Adrenal gland (tissue), 12 donors: ENCODE measurements around the gene SORBS2. TPM values are rescaled to one million over a fixed set of nuclear protein-coding genes. Genes with fewer than 3 reads are reported as not detected.
A peak's percentile ranks its signal among the peaks of the same experiment; 100 is the strongest.

ENCODE experiments used
- DNase-seq, 7 donors: peaks; one replicate each; pipeline ENCODE4 v3.0.0-alpha.2; 2019 to 2020
- H3K27ac ChIP-seq, 5 donors: fragments of 200-600 bp; sonication (generic) in 4 of 5; 1 replicate in 3 of 5; 2 replicates in 2 of 5; pipeline versions ENCODE4 v1.5.1 to v1.8.0; 2016 to 2020; ENCODE audit warnings: mild to moderate bottlenecking in 1 of 5
- H3K27me3 ChIP-seq: fragments of 200-600 bp; 2 replicates; pipeline ENCODE4 v1.8.0; 2021
- H3K36me3 ChIP-seq, 2 donors: fragments of 200-600 bp; replicated peaks in 1 of 2; 1 replicate in 1 of 2; 2 replicates in 1 of 2; pipeline versions ENCODE4 v1.5.1 to v1.8.0; 2018 to 2022
- H3K4me1 ChIP-seq, 2 donors: fragments of 200-600 bp; replicated peaks in 1 of 2; 1 replicate in 1 of 2; 2 replicates in 1 of 2; pipeline versions ENCODE4 v1.5.1 to v1.8.0; 2018 to 2021
- H3K4me3 ChIP-seq, 4 donors: fragments of 200-600 bp; sonication (generic) in 3 of 4; one replicate each; pipeline ENCODE4 v1.5.1; 2016 to 2018
- H3K9me3 ChIP-seq, 3 donors: fragments of 200-600 bp; sonication (generic) in 1 of 3; replicated peaks in 1 of 3; 1 replicate in 2 of 3; 2 replicates in 1 of 3; pipeline versions ENCODE4 v1.5.1 to v1.8.0; 2016 to 2021
- CTCF ChIP-seq, 6 experiments: fragments of 450-650 bp in 4 of 6; fragments of 200-600 bp in 2 of 6; sonication (generic) in 1 of 6; IDR thresholded peaks; 1 replicate in 5 of 6; 2 replicates in 1 of 6; pipeline versions ENCODE4 v1.5.1 to v1.8.0; 2016 to 2021; ENCODE audit warnings: antibody characterized with exemption in 6 of 6, mild to moderate bottlenecking in 2 of 6, moderate library complexity in 1 of 6
- POLR2A ChIP-seq, 2 donors: fragments of 450-650 bp; IDR thresholded peaks; one replicate each; pipeline ENCODE4 v1.6.1; 2017; ENCODE audit warnings: antibody characterized with exemption in 2 of 2, mild to moderate bottlenecking in 2 of 2, moderate library complexity in 1 of 2
- WGBS, 4 donors: extraction: QIAGEN DNeasy Blood & Tissue Kit in 2 of 4; methylation state at CpG; one replicate each; pipeline versions ENCODE4 v1.1.5 to v1.1.7; 2013 to 2017; 5-methylcytosine and 5-hydroxymethylcytosine counted together
- intact Hi-C, 2 donors: fragments of 100-400 bp; cut with DNase I; formaldehyde crosslinking; loops; one replicate each; pipeline versions ENCODE4 v1.14.1 to v1.15.0; 2022 to 2023
- polyA plus RNA-seq, 3 donors: library from polyadenylated mRNA; stranded (reverse); fragments of 200-250 nt in 2 of 3; fragments of 350-450 nt in 1 of 3; fragmentation: Illumina TruSeq in 1 of 3; extraction: RNeasy Lipid Tissue Mini Kit (QIAGEN cat#74804) in 1 of 3; gene quantifications; one replicate each; pipeline ENCODE4 v1.2.3, GENCODE V29; 2013 to 2014
- total RNA-seq, 9 donors: library from RNA; depleted of rRNA in 4 of 9; stranded (reverse); fragments of >200 nt in 4 of 9; fragments of 120-200 nt in 1 of 9; fragmentation: NEBNext Ultra II Directional in 1 of 9; extraction: Animal tissue kit (Norgen Biotek cat#: 25700) in 1 of 9; gene quantifications; one replicate each; pipeline versions ENCODE4 v1.1.0 to v1.2.4, GENCODE V29; 2013 to 2023
- donor health status: healthy with polysubstance abuse.
- donor health status: Bipolar disorder and iron deficiency.
- donor health status: DM: yes; HTN: yes; CAD: no.
- donor health status: DM: no; HTN: no; CAD: no.
- donor health status: DM: no; HTN: no; CAD: no.
- donor health status: DM: yes; HTN: yes; CAD: no.

SORBS2 gene
- total and polyA plus RNA-seq, 12 donors, result 126 to 875 (median 582) TPM

DNA sequence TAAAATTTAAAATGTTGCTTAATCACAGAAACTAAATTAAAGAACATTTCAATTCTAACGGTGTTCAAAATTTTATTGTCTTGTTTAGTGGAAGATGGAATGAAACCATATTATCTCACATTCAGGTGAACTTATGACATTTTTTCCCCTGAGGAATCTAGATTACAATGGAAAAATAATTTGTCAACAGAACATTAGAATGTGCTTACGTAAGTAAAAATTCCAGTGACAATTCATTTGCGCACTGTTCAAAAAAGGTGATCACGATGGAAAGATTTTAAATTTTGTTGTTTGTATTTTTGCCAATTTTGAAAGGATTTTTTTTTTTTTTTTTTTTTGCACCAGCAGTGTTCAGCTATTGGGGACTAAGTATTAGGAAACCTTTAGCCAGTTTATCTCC lies 23.3 kb upstream of the SORBS2 start:
- no peak for DNase-seq
- Histone ChIP-seq H3K27ac (no peak overlapping the region), H3K9me3 (no peaks in the 10 kb centered on the region), H3K4me1 (peaks cover 15 to 39% of the 10 kb centered on the region in 2 donors), H3K4me3 (no peak overlapping the region), H3K36me3 (no peaks in the 10 kb centered on the region), H3K27me3 (no peaks in the 10 kb centered on the region)
- intact Hi-C loops, result no loop called here
- whole genome bisulfite sequencing, 4 donors, result 90 to 94% (median 92%) methylated on average over 4 of the region's 4 CpGs
- TF ChIP-seq POLR2A (IDR thresholded peaks at IDR 0.05) (no peak), CTCF (IDR thresholded peaks at IDR 0.05) (no peak)

DNA sequence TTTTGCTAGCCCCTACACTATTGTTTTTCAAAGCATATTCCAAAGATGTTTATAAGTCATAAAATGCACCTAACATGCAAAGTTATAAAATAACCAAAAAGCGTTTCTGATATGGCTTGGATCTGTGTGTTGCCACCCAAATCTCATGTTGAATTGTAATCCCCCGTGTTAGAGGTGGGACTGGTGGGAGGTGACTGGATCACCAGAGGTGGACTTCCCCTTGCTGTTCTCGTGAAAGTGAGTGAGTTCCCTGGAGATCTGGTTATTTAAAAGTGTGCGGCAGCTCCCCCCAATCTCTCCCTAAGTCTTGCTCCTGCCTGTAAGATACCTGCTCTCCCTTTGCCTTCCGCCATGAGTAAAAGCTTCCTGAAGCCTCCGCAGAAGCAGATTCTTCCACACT lies 22.8 kb upstream of the SORBS2 start:
- Histone ChIP-seq H3K4me3 (no peak overlapping the region), H3K9me3 (no peaks in the 10 kb centered on the region), H3K27me3 (no peaks in the 10 kb centered on the region), H3K4me1 (peaks cover 15 to 35% of the 10 kb centered on the region in 2 donors), H3K36me3 (no peaks in the 10 kb centered on the region), H3K27ac (no peak overlapping the region)
- DNase-seq, result no peak
- intact Hi-C loops, result no loop called here
- 91 to 99% (median 94%) methylated on average over 6 of the region's 6 CpGs for WGBS, 4 donors
- TF ChIP-seq POLR2A (IDR thresholded peaks at IDR 0.05) (no peak), CTCF (IDR thresholded peaks at IDR 0.05) (no peak)

DNA sequence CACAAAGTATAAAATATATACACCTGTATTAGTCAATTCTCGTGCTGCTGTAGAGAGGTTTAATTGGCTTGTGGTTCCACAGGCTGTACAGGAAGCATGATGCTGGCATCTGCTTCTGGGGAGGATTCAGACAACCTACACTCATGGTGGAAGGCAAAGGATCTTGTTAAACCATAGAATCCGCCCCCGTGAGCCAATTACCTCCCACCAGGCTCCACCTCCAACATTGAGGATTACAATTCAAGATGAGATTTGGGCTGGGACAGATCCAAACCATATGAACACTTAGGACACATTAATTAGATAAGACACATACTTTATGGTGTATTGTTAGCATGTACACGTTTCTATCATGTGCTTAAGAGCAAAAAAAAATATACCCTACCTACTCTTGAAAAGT lies 22.1 kb upstream of the SORBS2 start:
- no peaks in the 10 kb centered on the region for H3K36me3 ChIP-seq
- H3K4me1 ChIP-seq, result peaks cover 9 to 29% of the 10 kb centered on the region in 2 donors
- no peak overlapping the region for H3K27ac ChIP-seq
- TF ChIP-seq CTCF (IDR thresholded peaks at IDR 0.05), result no peak
- no peak for TF ChIP-seq POLR2A (IDR thresholded peaks at IDR 0.05)
- intact Hi-C loops, result no loop called here
- H3K27me3 ChIP-seq, result no peaks in the 10 kb centered on the region
- 88 to 96% (median 92%) methylated on average over 4 of the region's 4 CpGs for WGBS, 4 donors
- H3K4me3 ChIP-seq, result no peak overlapping the region
- no peak for DNase-seq
- no peaks in the 10 kb centered on the region for H3K9me3 ChIP-seq

- Histone ChIP-seq H3K4me3 (no peak overlapping the region), H3K27me3 (no peaks in the 10 kb centered on the region), H3K4me1 (peaks cover 0 to 20% of the 10 kb centered on the region in 2 donors), H3K9me3 (no peaks in the 10 kb centered on the region), H3K36me3 (no peaks in the 10 kb centered on the region), H3K27ac (no peak overlapping the region)
- intact Hi-C loops, result no loop called here
- peak in 1 of 7 donors; percentile 32 for DNase-seq
- no peak for TF ChIP-seq POLR2A (IDR thresholded peaks at IDR 0.05)
- TF ChIP-seq CTCF (IDR thresholded peaks at IDR 0.05), result no peak
Measured at GRCh38 chr4:185833055-185833598, 21.1 kb upstream of the SORBS2 start.
